GM12878 (cell line): ENCODE data around the gene DTX2.
"Not testable (repeated sequence)": the region's sequence is repeated elsewhere in the genome, so short reads cannot be mapped to it uniquely, and the experiment has no call there.

Experiments
- CHD2 ChIP-seq: IDR thresholded peaks from 2 replicates; pipeline ENCODE4 v1.6.1; 2011; ENCODE audit warnings: low read depth, low read length, improper control_type of control experiment, borderline replicate concordance
- PML ChIP-seq: IDR thresholded peaks from 2 replicates; pipeline ENCODE4 v1.6.1; 2012; ENCODE audit warnings: low read length, inconsistent platforms
- POLR2AphosphoS5 ChIP-seq: IDR thresholded peaks from 2 replicates; pipeline ENCODE4 v1.6.1; 2011; ENCODE audit warnings: mild to moderate bottlenecking, low read length, inconsistent platforms
- TAF1 ChIP-seq: IDR thresholded peaks from 2 replicates; pipeline ENCODE4 v1.6.1; 2011; ENCODE audit warnings: mild to moderate bottlenecking, low read depth, low read length, borderline replicate concordance
- ZNF274 ChIP-seq: IDR thresholded peaks from one replicate; pipeline ENCODE4 v1.8.0; 2011; ENCODE audit not compliant: insufficient read length, insufficient read depth
- TF ChIP-seq, protein P1 (sequence below), 3 experiments: IDR thresholded peaks in 2 of 3; conservative IDR thresholded peaks in 1 of 3; 2 replicates each; pipeline ENCODE4 v1.5.1; 2011; ENCODE audit warnings: low read depth in 3 of 3, low read length in 3 of 3, mild to moderate bottlenecking in 3 of 3, control low read depth in 2 of 3, moderate library complexity in 2 of 3, inconsistent platforms in 1 of 3, mixed read lengths in 1 of 3; ENCODE audit not compliant: control insufficient read depth in 2 of 3, insufficient read depth in 1 of 3; ENCODE audit errors: extremely low read depth in 1 of 3

DNA sequence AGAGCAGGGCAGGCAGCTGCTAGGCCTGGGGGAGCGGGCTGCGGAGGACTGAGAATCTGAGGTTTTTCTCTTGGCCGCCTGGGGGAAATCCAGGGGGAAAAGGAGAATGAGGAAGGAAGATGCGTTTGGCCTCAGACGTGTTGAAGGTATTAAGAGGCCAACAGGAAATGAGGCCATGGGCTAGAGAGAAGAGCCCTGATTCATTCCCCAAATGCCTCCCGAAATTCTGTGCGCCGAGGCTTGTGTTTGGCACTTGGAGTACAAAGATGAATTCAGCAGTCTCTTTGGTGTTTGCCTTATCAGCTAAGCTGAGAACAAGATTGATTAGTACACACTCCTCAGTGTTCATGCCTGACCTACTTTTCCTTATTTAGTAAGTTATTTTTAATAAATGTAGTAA is 4.4 kb downstream of the DTX2 start:
- not testable (repeated sequence) for TF ChIP-seq ZNF274, CHD2, TAF1, PML, POLR2AphosphoS5
- TF ChIP-seq, protein P1, sequence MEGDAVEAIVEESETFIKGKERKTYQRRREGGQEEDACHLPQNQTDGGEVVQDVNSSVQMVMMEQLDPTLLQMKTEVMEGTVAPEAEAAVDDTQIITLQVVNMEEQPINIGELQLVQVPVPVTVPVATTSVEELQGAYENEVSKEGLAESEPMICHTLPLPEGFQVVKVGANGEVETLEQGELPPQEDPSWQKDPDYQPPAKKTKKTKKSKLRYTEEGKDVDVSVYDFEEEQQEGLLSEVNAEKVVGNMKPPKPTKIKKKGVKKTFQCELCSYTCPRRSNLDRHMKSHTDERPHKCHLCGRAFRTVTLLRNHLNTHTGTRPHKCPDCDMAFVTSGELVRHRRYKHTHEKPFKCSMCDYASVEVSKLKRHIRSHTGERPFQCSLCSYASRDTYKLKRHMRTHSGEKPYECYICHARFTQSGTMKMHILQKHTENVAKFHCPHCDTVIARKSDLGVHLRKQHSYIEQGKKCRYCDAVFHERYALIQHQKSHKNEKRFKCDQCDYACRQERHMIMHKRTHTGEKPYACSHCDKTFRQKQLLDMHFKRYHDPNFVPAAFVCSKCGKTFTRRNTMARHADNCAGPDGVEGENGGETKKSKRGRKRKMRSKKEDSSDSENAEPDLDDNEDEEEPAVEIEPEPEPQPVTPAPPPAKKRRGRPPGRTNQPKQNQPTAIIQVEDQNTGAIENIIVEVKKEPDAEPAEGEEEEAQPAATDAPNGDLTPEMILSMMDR (IDR thresholded peaks at IDR 0.05 in 2 of 3, conservative IDR thresholded peaks at IDR 0.05 in 1 of 3; ENCODE audit: control insufficient read depth in 2 of 3, extremely low read depth in 1 of 3, insufficient read depth in 1 of 3, low read depth in 3 of 3, low read length in 3 of 3), result not testable (repeated sequence)
